HepG2 (cell line): Measurements from ENCODE around the gene CUL2. TPM values are rescaled to one million over a fixed set of nuclear protein-coding genes. Genes with fewer than 3 reads are reported as not detected.

Source experiments
- ATAC-seq: fragments of 200-7000 bp; cut with Tn5 transposase; 3 replicates; pipeline ENCODE4 v1.9.1; 2020; ENCODE audit warnings: mild to moderate bottlenecking, moderate library complexity
- BruUV-seq: library from RNA; stranded (reverse); fragments of 400-500 nt; replicated peaks from 2 replicates; lab custom pipeline; 2021; lab: Mats Ljungman, UMichigan
- CTCF ChIA-PET: fragments of 300-600 bp; formaldehyde crosslinking; extraction: SDS; loops from one replicate; lab custom pipeline; 2021; ENCODE audit warnings: low total read pairs, inconsistent platforms, low intra/inter-chr PET ratio; lab: Yijun Ruan, JAX
- POLR2A ChIA-PET: fragments of 350-600 bp; sonication (Branson Sonifier 250); formaldehyde crosslinking; loops from one replicate; lab custom pipeline; 2020; ENCODE audit warnings: antibody characterized with exemption, inconsistent platforms; lab: Yijun Ruan, JAX
- DNase-seq: peaks from one replicate; pipeline ENCODE4 v3.0.0-alpha.2; 2015; ENCODE audit warnings: low spot score
- FAIRE-seq: peaks from 3 replicates; lab custom pipeline; 2011; peaks lifted over from hg19 to GRCh38; lab: Jason Lieb, UNC
- H2AFZ ChIP-seq: one replicate; pipeline ENCODE4 v1.6.1; 2011; ENCODE audit warnings: low read length, inconsistent platforms
- H3K27ac ChIP-seq: fragments of 300-600 bp; 3 replicates; pipeline ENCODE4 v1.8.0; 2011; ENCODE audit warnings: mixed run types, mild to moderate bottlenecking, mixed read lengths, low read length, inconsistent platforms; ENCODE audit not compliant: insufficient read depth; ENCODE audit errors: extremely low read length
- H3K27me3 ChIP-seq, 2 experiments: fragments of 200-600 bp in 1 of 2; 2 replicates in 1 of 2; 3 replicates in 1 of 2; pipeline versions ENCODE4 v1.6.0 to v1.8.0; 2011; ENCODE audit warnings: low read length in 2 of 2, mild to moderate bottlenecking in 2 of 2, moderate library complexity in 2 of 2, inconsistent platforms in 1 of 2; ENCODE audit not compliant: insufficient read depth in 2 of 2, control insufficient read depth in 1 of 2
- H3K36me3 ChIP-seq, 2 experiments: fragments of 200-600 bp in 1 of 2; replicated peaks in 1 of 2; 2 replicates in 1 of 2; 3 replicates in 1 of 2; pipeline versions ENCODE4 v1.5.1 to v1.8.0; 2011; ENCODE audit warnings: low read length in 2 of 2, inconsistent platforms in 1 of 2; ENCODE audit not compliant: insufficient read depth in 2 of 2, control insufficient read depth in 1 of 2
- H3K4me1 ChIP-seq: 2 replicates; pipeline ENCODE4 v1.5.1; 2012; ENCODE audit warnings: low read length, inconsistent platforms; ENCODE audit not compliant: insufficient read depth
- H3K4me2 ChIP-seq: 2 replicates; pipeline ENCODE4 v1.6.0; 2011; ENCODE audit warnings: low read depth, low read length, inconsistent platforms
- H3K4me3 ChIP-seq, 3 experiments: fragments of 200-600 bp in 1 of 3; sonication (generic), shearing (Covaris generic) in 1 of 3; replicated peaks in 1 of 3; 2 replicates each; pipeline ENCODE4 v1.5.1; 2011 to 2016; ENCODE audit warnings: low read length in 3 of 3, inconsistent platforms in 2 of 3, low read depth in 2 of 3, mild to moderate bottlenecking in 2 of 3, control low read depth in 1 of 3, mixed read lengths in 1 of 3; ENCODE audit not compliant: insufficient read depth in 1 of 3
- H3K79me2 ChIP-seq: one replicate; pipeline ENCODE4 v1.6.1; 2011; ENCODE audit warnings: low read length, inconsistent platforms; ENCODE audit not compliant: insufficient read depth
- H3K9ac ChIP-seq: 2 replicates; pipeline ENCODE4 v1.6.0; 2011; ENCODE audit warnings: mild to moderate bottlenecking, low read depth, low read length, inconsistent platforms; ENCODE audit not compliant: insufficient read depth
- H3K9me3 ChIP-seq: 2 replicates; pipeline ENCODE4 v1.5.1; 2012; ENCODE audit warnings: mild to moderate bottlenecking, low read length
- H4K20me1 ChIP-seq: 2 replicates; pipeline ENCODE4 v1.6.0; 2011; ENCODE audit warnings: inconsistent platforms, mild to moderate bottlenecking, low read length, moderate library complexity; ENCODE audit not compliant: insufficient read depth
- CENPBD1 ChIP-seq: sonication (generic); formaldehyde crosslinking; IDR thresholded peaks from 2 replicates; pipeline ENCODE4 v1.8.0; 2022; ENCODE audit warnings: missing genetic modification reagents, low read depth, mild to moderate bottlenecking, borderline replicate concordance
- MYPOP ChIP-seq: sonication (generic); formaldehyde crosslinking; IDR thresholded peaks from 2 replicates; pipeline ENCODE4 v1.8.1; 2023; ENCODE audit warnings: mild to moderate bottlenecking, moderate library complexity, missing genetic modification reagents
- NFYC ChIP-seq: IDR thresholded peaks from 2 replicates; pipeline ENCODE4 v1.6.1; 2016; ENCODE audit warnings: missing genetic modification reagents, missing compliant biosample characterization
- NR3C1 ChIP-seq: sonication (generic); formaldehyde crosslinking; IDR thresholded peaks from 2 replicates; pipeline ENCODE4 v1.4.0; 2020; ENCODE audit warnings: missing genetic modification reagents
- PHF20 ChIP-seq: sonication (generic); formaldehyde crosslinking; IDR thresholded peaks from 2 replicates; pipeline ENCODE4 v1.5.0; 2020; ENCODE audit warnings: mild to moderate bottlenecking, missing genetic modification reagents
- RFX3 ChIP-seq: IDR thresholded peaks from 2 replicates; pipeline ENCODE4 v1.6.1; 2016; ENCODE audit warnings: missing biosample characterization, missing genetic modification reagents
- TERF1 ChIP-seq: sonication (generic); formaldehyde crosslinking; IDR thresholded peaks from 2 replicates; pipeline ENCODE4 v1.8.0; 2022; ENCODE audit warnings: mild to moderate bottlenecking, missing genetic modification reagents, moderate library complexity
- THAP9 ChIP-seq: sonication (generic); formaldehyde crosslinking; IDR thresholded peaks from 2 replicates; pipeline ENCODE4; 2020; ENCODE audit warnings: missing genetic modification reagents, mild to moderate bottlenecking, borderline replicate concordance
- ZNF235 ChIP-seq: sonication (generic); formaldehyde crosslinking; IDR thresholded peaks from 2 replicates; pipeline ENCODE4 v1.8.1; 2023; ENCODE audit warnings: mild to moderate bottlenecking, missing genetic modification reagents, borderline replicate concordance
- ZNF280B ChIP-seq: sonication (generic); formaldehyde crosslinking; IDR thresholded peaks from 2 replicates; pipeline ENCODE4 v1.5.0; 2020; ENCODE audit warnings: missing genetic modification reagents, mild to moderate bottlenecking, borderline replicate concordance
- ZNF460 ChIP-seq: sonication (generic); formaldehyde crosslinking; IDR thresholded peaks from 2 replicates; pipeline ENCODE4 v1.5.1; 2020; ENCODE audit warnings: missing genetic modification reagents, mild to moderate bottlenecking, borderline replicate concordance
- ZNF567 ChIP-seq: sonication (generic); formaldehyde crosslinking; IDR thresholded peaks from 2 replicates; pipeline ENCODE4 v1.8.1; 2023; ENCODE audit warnings: mild to moderate bottlenecking, missing genetic modification reagents, borderline replicate concordance
- ZNF598 ChIP-seq: sonication (generic); formaldehyde crosslinking; IDR thresholded peaks from 2 replicates; pipeline ENCODE4 v1.5.1; 2020; ENCODE audit warnings: mild to moderate bottlenecking, missing genetic modification reagents, borderline replicate concordance
- ZSCAN30 ChIP-seq: sonication (generic); formaldehyde crosslinking; IDR thresholded peaks from 2 replicates; pipeline ENCODE4 v1.5.0; 2020; ENCODE audit warnings: mild to moderate bottlenecking, missing genetic modification reagents
- WGBS: methylation state at CpG from one replicate; pipeline ENCODE4 v1.1.6; 2017; ENCODE audit warnings: low lambda C conversion rate; 5-methylcytosine and 5-hydroxymethylcytosine counted together
- in situ Hi-C: cut with HindIII; loops from 2 replicates; pipeline ENCODE4 v1.10.0; 2017; ENCODE audit warnings: low pct_unique_long_range_greater_than_20kb; ENCODE audit not compliant: extremely low pct_ligation_motif_present
- intact Hi-C: fragments of 100-400 bp; cut with micrococcal nuclease; formaldehyde crosslinking; loops from one replicate; pipeline ENCODE4 v1.10.0; 2022; ENCODE audit not compliant: unreplicated experiment
- polyA plus RNA-seq, 8 experiments: library from polyadenylated mRNA; depleted of rRNA in 3 of 8; stranded (reverse) in 7 of 8; unstranded in 1 of 8; fragments of >200 nt; fragmentation: Illumina TruSeq in 4 of 8; extraction: Trizol in 4 of 8; gene quantifications; 2 replicates each; pipeline versions ENCODE4 v1.2.1 to v1.2.3, GENCODE V29; 2011 to 2016; ENCODE audit warnings: low read depth in 4 of 8, missing spikeins in 1 of 8, mixed read lengths in 1 of 8; ENCODE audit not compliant: insufficient read depth in 1 of 8
- total RNA-seq, 5 experiments: library from RNA; depleted of rRNA; stranded (reverse); fragments of >200 nt; fragmentation: Illumina TruSeq; extraction: Trizol; gene quantifications; 2 replicates each; pipeline ENCODE4 v1.2.3, GENCODE V29; 2016; ENCODE audit warnings: low read depth in 1 of 5

Gene CUL2
- total and polyA plus RNA-seq, 2 of the 13 experiments (the other 11 are each of a cell fraction or from before 2014, with no cell fraction given): 9.6 to 33.1 TPM

GRCh38 chr10:35059481-35059880 lies 30.7 kb downstream of the CUL2 start (continued):
- TF ChIP-seq ZNF235 (CRISPR knock-in tag) (no peak), ZNF280B (CRISPR knock-in tag) (no peak), NR3C1 (CRISPR knock-in tag) (no peak), ZSCAN30 (CRISPR knock-in tag) (no peak), MYPOP (CRISPR knock-in tag) (no peak)
- TF ChIP-seq, all 625 proteins: peak for 0

GRCh38 chr10:35058686-35059085 lies 31.5 kb downstream of the CUL2 start:
- Histone ChIP-seq H3K9ac (no peak overlapping the region), H3K4me1 (no peaks in the 10 kb centered on the region), H3K4me3 (no peak overlapping the region), H3K4me2 (no peak overlapping the region), H3K27ac (no peak overlapping the region), H4K20me1 (no peaks in the 10 kb centered on the region), H3K27me3 (no peaks in the 10 kb centered on the region), H3K79me2 (no peaks in the 10 kb centered on the region), H2AFZ (no peak overlapping the region), H3K9me3 (no peaks in the 10 kb centered on the region), H3K36me3 (peaks cover 9 to 32% of the 10 kb centered on the region in 2 experiments)
- ChIA-PET CTCF (no interaction called here), POLR2A (no interaction called here)
- ATAC-seq: no peak
- in situ Hi-C loops: no loop called here
- no peak for FAIRE-seq
- no TSS peak for BruUV-seq
- intact Hi-C loops: no loop called here
- no peak for DNase-seq
- WGBS: 100% methylated on average over 1 of the region's 1 CpG
- TF ChIP-seq TERF1 (no peak), THAP9 (CRISPR knock-in tag) (no peak), RFX3 (CRISPR knock-in tag) (no peak), NFYC (CRISPR knock-in tag) (no peak), CENPBD1 (CRISPR knock-in tag) (no peak), ZNF598 (CRISPR knock-in tag) (no peak), ZNF460 (no peak), PHF20 (no peak), ZNF567 (no peak)
